HPDE6-E6E7 (cell line): ENCODE data around the gene PAX5.

Source experiments
- DNase-seq: peaks from one replicate; pipeline ENCODE4 v3.0.0; 2011; ENCODE audit warnings: missing footprints; ENCODE audit errors: extremely low spot score

PAX5 gene

GRCh38 chr9:37025071-37025822 lies 8.8 kb downstream of the PAX5 start:
- no peak for DNase-seq

GRCh38 chr9:37017546-37017945 lies 16.5 kb downstream of the PAX5 start:
- no peak for DNase-seq

GRCh38 chr9:37011530-37011929 lies 22.5 kb downstream of the PAX5 start:
- no peak for DNase-seq

GRCh38 chr9:37010976-37011375 lies 23.1 kb downstream of the PAX5 start:
- DNase-seq, result no peak

GRCh38 chr9:37010180-37010579 lies 23.9 kb downstream of the PAX5 start:
- DNase-seq, result no peak

GRCh38 chr9:37007295-37007694 lies 26.8 kb downstream of the PAX5 start:
- DNase-seq, result no peak

- DNase-seq, result no peak
Measured at GRCh38 chr9:37005517-37006140, 28.4 kb downstream of the PAX5 start.

GRCh38 chr9:37004424-37004935 lies 29.6 kb downstream of the PAX5 start:
- DNase-seq, result no peak

GRCh38 chr9:37002413-37003217 lies 31.5 kb downstream of the PAX5 start:
- no peak for DNase-seq

GRCh38 chr9:37002036-37002412 lies 32.0 kb downstream of the PAX5 start:
- DNase-seq, result no peak

GRCh38 chr9:37001459-37001858 lies 32.6 kb downstream of the PAX5 start:
- DNase-seq, result no peak

- DNase-seq, result no peak
Measured at GRCh38 chr9:36999728-37000333, 34.2 kb downstream of the PAX5 start.

GRCh38 chr9:36997414-36997813 lies 36.7 kb downstream of the PAX5 start:
- DNase-seq, result peak; percentile 54

GRCh38 chr9:36996706-36997086 lies 37.4 kb downstream of the PAX5 start:
- DNase-seq, result no peak

GRCh38 chr9:36995927-36996705 lies 38.0 kb downstream of the PAX5 start:
- peak; percentile 60 for DNase-seq

- DNase-seq, result no peak
Measured at GRCh38 chr9:36993933-36994764, 39.9 kb downstream of the PAX5 start.

GRCh38 chr9:36992501-36993316 lies 41.4 kb downstream of the PAX5 start:
- no peak for DNase-seq

- peak; percentile 41 for DNase-seq
Measured at GRCh38 chr9:36991516-36992134, 42.4 kb downstream of the PAX5 start.

- DNase-seq, result no peak
Measured at GRCh38 chr9:36988848-36989247, 45.2 kb downstream of the PAX5 start.
